ENCODE results near the gene ZGRF1.
A peak's percentile ranks its signal among the peaks of the same experiment; 100 is the strongest.

- TF ChIP-seq CTCF (IDR thresholded peaks at IDR 0.05) (peak; percentile 91 to 98 (median 96)), POLR2A (IDR thresholded peaks at IDR 0.05) (peak in 1 of 2 donors; percentile 43)
Observed at GRCh38 chr4:112636688-112637551, at the start of gene ZGRF1, which contains the start of gene LARP7.

Measured in uterus (tissue), 2 donors.